ENCODE data around the gene HSPA5. TPM values are rescaled to one million over a fixed set of nuclear protein-coding genes. Genes with fewer than 3 reads are reported as not detected.
A peak's percentile ranks its signal among the peaks of the same experiment; 100 is the strongest.
"Not testable (repeated sequence)": the region's sequence is repeated elsewhere in the genome, so short reads cannot be mapped to it uniquely, and the experiment has no call there.

HSPA5 gene
- total and polyA plus RNA-seq, 7 donors, result 15.6 to 208 (median 61.7) TPM

GRCh38 chr9:125276771-125277170, 35.6 kb upstream of the HSPA5 start:
- Histone ChIP-seq H3K27me3 (no peaks in the 10 kb centered on the region), H3K4me3 (no peak overlapping the region), H3K36me3 (peaks cover 0 to 5% (median 0%) of the 10 kb centered on the region in 4 donors), H3K27ac (no peak overlapping the region), H3K9me3 (no peaks in the 10 kb centered on the region), H3K4me1 (peaks cover 0 to 38% (median 22%) of the 10 kb centered on the region in 4 donors)
- TF ChIP-seq POLR2AphosphoS5 (IDR thresholded peaks at IDR 0.05) (no peak), CTCF (IDR thresholded peaks at IDR 0.05) (no peak), EP300 (IDR thresholded peaks at IDR 0.05) (no peak), POLR2A (IDR thresholded peaks at IDR 0.05) (no peak)
- DNase-seq, result no peak
- intact Hi-C loops (cut with DNase I), result no loop called here
- 96 to 99% methylated on average over 4 of the region's 4 CpGs for WGBS, 2 donors

DNA sequence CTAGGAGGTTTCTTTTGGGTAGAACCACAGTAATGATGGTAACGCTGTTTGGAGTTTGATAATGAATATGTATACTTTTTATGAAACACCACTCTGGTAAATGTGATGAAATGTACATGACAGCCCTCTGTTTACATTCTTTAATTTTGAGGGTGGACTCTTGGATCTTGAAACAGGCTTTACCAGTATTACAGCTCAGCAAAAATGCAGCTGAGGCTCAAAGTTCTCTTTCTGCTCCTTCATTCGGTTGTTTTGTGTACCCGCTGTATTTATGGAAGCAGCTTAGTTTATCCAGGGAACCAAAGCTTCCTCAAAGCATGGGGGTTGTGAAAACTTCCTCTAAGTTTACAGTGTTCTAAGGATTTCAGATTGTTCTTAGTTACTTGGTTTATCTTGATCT, 31.6 kb upstream of the HSPA5 start:
- TF ChIP-seq POLR2A (IDR thresholded peaks at IDR 0.05), result no peak
- no peak for TF ChIP-seq EP300 (IDR thresholded peaks at IDR 0.05)
- no peak for TF ChIP-seq POLR2AphosphoS5 (IDR thresholded peaks at IDR 0.05)
- TF ChIP-seq CTCF (IDR thresholded peaks at IDR 0.05), result no peak
- intact Hi-C loops (cut with DNase I), result no loop called here
- Histone ChIP-seq H3K27ac (peak overlapping the region in 2 of 4 donors; percentile 18 to 36), H3K36me3 (no peaks in the 10 kb centered on the region), H3K4me3 (no peak overlapping the region), H3K27me3 (no peaks in the 10 kb centered on the region), H3K4me1 (peaks cover 0 to 48% (median 24%) of the 10 kb centered on the region in 4 donors), H3K9me3 (no peaks in the 10 kb centered on the region)
- no peak for DNase-seq
- 8 to 40% methylated on average over 3 of the region's 3 CpGs for WGBS, 2 donors

DNA sequence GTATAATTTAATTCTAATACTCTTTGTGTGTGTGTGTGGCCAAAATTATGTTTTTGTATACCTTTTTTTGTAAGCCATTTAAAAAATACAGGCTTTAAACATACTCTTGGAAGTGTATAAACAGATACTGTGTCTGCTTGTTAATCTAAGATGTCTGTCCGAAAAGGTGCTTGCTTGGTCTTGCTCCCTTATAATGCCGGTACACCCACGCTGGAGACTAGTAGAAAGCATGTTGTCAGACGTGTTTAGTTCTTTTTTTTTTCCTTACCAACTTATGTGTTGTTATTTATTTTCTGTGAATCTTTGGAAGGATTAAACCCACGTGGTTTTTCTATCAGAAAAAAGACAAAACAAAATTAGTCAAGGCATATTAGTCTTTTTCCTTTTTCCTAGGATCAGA, 29.9 kb upstream of the HSPA5 start:
- no peak overlapping the region for H3K27ac ChIP-seq
- WGBS, 2 donors, result 82 to 84% methylated on average over 5 of the region's 5 CpGs
- no peaks in the 10 kb centered on the region for H3K36me3 ChIP-seq
- intact Hi-C loops (cut with DNase I), result no loop called here
- peaks cover 0 to 35% (median 24%) of the 10 kb centered on the region in 4 donors for H3K4me1 ChIP-seq
- H3K9me3 ChIP-seq, result no peaks in the 10 kb centered on the region
- H3K4me3 ChIP-seq, result no peak overlapping the region
- H3K27me3 ChIP-seq, result no peaks in the 10 kb centered on the region
- TF ChIP-seq POLR2A (IDR thresholded peaks at IDR 0.05) (no peak), POLR2AphosphoS5 (IDR thresholded peaks at IDR 0.05) (no peak), CTCF (IDR thresholded peaks at IDR 0.05) (no peak), EP300 (IDR thresholded peaks at IDR 0.05) (no peak)
- no peak for DNase-seq

DNA sequence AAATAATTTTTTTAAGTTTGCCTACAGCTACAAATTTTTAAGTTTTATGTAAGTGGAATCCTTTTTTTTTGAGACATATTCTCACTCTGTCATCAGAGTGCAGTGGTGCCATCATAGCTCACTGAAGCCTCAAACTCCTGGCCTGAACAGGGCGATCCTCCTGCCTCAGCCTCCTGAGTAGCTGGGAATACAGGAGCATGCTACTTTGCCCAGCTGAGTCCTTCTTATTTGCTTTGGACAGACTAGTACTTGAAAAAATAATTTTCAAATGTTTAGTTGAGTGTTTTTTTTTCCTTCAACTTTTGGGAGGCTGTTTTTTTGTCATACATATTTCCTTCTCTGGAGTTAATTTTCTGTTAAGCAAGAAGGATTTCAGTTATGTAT, 27.9 kb upstream of the HSPA5 start:
- TF ChIP-seq POLR2AphosphoS5 (IDR thresholded peaks at IDR 0.05) (no peak), EP300 (IDR thresholded peaks at IDR 0.05) (no peak), CTCF (IDR thresholded peaks at IDR 0.05) (no peak), POLR2A (IDR thresholded peaks at IDR 0.05) (no peak)
- no peak for DNase-seq
- WGBS, 2 donors, result 95 to 96% methylated on average over 1 of the region's 1 CpG
- H3K9me3 ChIP-seq, result no peaks in the 10 kb centered on the region
- no peaks in the 10 kb centered on the region for H3K27me3 ChIP-seq
- H3K27ac ChIP-seq, result no peak overlapping the region
- no peaks in the 10 kb centered on the region for H3K36me3 ChIP-seq
- intact Hi-C loops (cut with DNase I), result loop anchor here (5.0 kb wide), 1 partner anchor 108 kb away; no protein-coding TSS in a partner anchor
- H3K4me1 ChIP-seq, result peaks cover 0 to 46% (median 26%) of the 10 kb centered on the region in 4 donors
- no peak overlapping the region for H3K4me3 ChIP-seq

DNA sequence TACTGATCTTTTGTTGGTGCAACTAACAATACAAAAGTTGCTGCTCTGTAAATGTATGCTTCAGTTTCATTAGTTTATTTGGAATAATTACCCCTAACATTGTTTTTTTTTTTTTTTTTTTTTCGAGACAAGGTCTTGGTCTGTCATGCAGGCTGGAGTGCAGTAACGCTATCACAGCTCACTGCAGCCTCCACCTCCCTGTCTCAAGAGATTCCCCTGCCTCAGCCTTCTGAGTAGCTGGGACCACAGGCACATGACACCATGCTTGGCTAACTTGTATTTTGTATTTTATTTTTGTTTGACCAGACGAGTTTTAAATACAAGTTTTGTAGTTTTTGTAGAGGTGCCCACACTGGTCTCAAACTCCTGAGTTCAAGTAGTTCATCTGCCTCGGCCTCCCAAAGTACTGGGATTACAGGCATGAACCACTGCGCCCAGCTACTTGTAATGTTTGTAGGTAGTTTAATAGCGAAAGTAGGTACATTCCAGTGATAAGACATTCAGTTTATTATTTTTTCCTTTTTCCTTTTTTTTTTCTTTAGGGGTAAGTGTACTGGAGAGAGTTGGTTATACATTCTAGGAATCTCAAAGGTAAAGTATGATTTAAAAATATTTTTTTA, 27.4 kb upstream of the HSPA5 start:
- no peak for DNase-seq
- Histone ChIP-seq H3K4me1 (peaks cover 0 to 46% (median 25%) of the 10 kb centered on the region in 4 donors), H3K9me3 (no peaks in the 10 kb centered on the region), H3K27me3 (no peaks in the 10 kb centered on the region), H3K27ac (no peak overlapping the region), H3K36me3 (no peaks in the 10 kb centered on the region), H3K4me3 (no peak overlapping the region)
- intact Hi-C loops (cut with DNase I), result loop anchor here (5.0 kb wide), 1 partner anchor 109 kb away; no protein-coding TSS in a partner anchor
- TF ChIP-seq CTCF (IDR thresholded peaks at IDR 0.05) (no peak), POLR2AphosphoS5 (IDR thresholded peaks at IDR 0.05) (no peak)
- WGBS, 2 donors, result 78 to 85% methylated on average over 6 of the region's 6 CpGs

- WGBS, 2 donors, result 58 to 89% methylated on average over 7 of the region's 7 CpGs
- H3K27ac ChIP-seq; DNase-seq; H3K4me3 ChIP-seq; intact Hi-C loops (cut with DNase I); H3K27me3 ChIP-seq; H3K36me3 ChIP-seq; H3K9me3 ChIP-seq: not testable (repeated sequence)
- H3K4me1 ChIP-seq, result peaks cover 0 to 38% (median 19%) of the 10 kb centered on the region in 4 donors
These were observed 22.9 kb upstream of the HSPA5 start for GRCh38 chr9:125264068-125264467.

Data from sigmoid colon (tissue), 7 donors.